Germinal center (tissue), 1 donor: Measurements from ENCODE around the gene CCDC200.
"Not testable (repeated sequence)": the region's sequence is repeated elsewhere in the genome, so short reads cannot be mapped to it uniquely, and the experiment has no call there.

Experiments used
- DNase-seq: peaks from one replicate; pipeline ENCODE4 v3.0.0; 2012; ENCODE audit warnings: mixed read lengths, low spot score

The CCDC200 gene

DNA sequence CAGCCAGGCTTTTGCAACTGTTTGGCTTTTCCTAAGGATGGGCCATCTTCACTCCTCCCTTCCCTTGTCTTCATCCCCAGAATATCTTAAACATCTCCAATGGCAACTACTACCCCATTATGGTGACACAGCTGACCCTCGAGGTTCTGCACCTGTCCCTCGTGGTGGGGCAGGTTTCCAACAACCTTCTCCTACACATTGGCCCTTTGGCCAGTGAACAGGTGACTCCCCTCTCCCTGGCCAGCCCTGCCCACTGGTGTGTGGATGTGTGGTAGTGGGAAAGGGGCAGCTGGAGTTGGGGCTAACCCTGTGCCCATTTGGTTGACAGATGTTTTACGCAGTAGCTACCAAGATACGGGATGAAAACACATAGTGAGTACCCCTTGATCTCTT, 12.1 kb downstream of the CCDC200 start:
- DNase-seq = no peak

DNA sequence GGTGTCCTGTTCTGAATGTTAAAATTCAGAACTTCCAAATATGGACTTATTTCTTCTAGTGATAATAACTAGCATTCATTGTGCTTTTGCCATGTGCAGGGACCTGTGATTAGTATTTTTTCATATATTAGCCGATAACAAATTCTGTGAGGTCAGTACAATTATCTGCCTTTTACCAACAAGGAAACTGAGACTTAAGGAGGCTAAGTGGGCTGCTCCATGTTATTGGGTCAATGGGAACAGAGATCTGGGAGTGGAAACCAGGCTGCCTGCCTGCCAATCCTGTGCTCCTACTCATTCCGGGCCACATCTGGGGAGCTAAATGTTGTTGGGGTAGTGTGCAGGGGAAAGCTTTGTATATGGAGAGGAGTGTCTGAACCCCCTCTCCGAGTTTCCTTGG, 13.1 kb downstream of the CCDC200 start:
- no peak for DNase-seq

DNA sequence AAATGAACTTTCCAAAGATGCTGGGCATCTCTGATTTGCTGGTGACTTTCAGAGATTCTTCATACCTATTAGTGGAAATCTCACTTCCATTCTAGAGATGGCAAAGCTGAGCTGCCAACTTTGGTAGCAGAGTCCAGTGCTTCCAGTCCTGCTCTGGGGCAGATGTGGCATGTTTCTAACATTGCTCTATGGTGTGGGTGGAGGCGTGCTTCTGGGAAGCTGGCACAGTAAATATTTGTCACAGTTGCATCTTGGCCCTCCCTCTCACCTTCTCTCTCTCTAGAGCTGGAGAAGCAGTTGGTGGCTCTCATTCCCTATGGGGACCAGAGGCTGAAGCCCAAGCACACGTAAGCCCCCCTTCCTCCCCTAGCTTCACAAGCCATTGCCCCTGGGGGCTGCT, 14.9 kb downstream of the CCDC200 start:
- DNase-seq = no peak

DNA sequence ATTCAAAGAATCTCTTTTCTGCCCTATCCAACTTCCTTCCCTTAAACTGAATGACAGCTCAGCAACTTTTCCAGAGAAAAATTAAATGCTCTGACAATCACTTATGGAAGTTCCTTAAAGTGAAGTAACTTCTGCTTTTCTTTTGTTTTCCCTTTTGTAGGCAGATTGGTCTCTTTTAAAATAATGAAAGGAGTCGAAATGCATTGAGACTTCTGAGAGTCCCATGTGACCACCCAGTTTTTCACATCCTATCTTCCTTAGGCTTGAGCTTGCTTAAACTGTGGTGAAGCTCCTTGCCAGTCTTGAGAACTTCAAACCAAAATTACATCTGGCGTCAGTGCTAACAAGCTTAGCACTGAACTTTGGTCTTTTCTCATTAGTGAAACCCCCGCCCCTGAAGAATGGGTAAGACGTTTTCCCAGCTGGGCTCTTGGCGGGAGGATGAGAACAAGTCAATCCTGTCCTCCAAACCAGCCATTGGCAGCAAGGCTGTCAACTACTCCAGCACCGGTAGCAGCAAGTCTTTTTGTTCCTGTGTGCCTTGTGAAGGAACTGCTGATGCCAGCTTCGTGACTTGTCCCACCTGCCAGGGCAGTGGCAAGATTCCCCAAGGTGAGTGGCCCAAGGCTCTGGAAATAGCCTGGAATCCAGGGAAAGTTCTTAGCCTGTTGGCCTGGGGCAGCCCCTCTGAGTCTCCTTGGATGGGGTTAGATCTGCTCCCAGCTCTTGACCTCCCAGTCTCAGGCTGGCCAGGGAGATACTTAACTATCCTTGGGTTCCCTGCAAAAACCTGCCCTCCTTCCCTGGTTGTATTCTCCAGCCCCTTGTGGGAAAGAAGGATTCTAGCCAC, 15.6 kb downstream of the CCDC200 start:
- DNase-seq = no peak

DNA sequence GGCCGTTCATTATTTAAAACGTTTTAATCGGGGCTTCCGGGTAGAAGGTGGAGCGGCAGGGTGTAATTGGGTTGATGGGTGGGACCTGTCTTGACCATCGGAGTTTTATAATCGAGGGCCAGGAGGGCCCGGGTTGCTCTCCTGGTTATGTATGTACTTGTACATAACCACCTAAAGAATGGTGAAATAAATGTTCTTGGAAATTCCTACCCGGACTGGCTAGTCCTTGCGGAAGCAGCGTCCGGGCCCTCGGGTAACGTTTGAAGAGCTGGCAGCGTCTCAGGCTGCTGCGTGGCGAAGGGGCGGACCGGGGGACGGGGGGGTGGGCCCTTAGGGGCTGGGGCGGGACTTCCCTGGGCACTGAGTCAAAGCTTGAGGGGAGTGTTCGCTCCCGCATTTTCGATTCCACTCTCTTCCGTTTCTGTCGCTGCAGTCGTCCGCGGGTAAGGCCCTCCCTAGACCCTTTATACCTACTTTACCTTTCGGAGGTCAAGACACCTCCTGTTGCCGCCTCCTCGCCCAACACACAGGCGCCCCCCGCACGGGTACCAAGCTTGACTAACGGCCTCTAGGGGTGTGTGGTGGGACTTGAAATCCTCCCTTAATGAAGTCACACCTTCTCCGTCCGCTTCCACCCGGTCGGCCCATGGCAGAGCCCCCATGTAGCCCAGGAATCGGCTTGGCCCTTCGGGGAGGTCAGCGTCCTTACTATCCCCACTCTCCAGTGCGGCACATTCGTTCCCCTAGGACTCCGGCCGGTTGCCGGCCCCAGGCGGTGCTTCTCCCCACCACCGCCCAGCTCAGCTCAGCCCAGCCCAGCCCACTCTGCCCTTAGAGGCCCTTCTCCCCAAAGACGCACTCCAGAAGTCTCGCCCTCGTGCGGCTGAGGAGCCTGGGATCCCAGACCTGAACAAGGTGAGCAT, 16.7 kb downstream of the CCDC200 start, which contains the start of gene TMEM106A:
TSS of gene TMEM106A (plus strand) at position 396 of the 923 bp plus-strand sequence. CDS start 1,167 bp downstream, outside the sequence.
- DNase-seq = peak; percentile 95

DNA sequence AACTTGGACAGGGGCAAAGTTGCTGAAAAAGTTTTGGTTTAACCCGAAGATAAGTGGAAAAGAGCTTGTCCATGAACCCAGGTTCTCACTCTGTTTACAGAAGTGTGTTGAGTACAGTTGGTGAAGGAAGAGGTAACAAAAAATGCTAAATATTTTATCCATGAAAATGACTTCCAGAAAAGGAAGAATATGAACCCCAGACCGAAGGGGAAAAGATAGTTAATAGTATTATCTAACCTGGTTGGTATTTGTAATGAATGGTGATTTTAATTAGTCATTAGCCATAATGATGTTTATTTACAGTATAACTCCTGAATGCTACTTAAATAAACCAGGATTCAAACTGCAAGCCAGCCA, 17.3 kb downstream of the CCDC200 start:
- no peak for DNase-seq

DNA sequence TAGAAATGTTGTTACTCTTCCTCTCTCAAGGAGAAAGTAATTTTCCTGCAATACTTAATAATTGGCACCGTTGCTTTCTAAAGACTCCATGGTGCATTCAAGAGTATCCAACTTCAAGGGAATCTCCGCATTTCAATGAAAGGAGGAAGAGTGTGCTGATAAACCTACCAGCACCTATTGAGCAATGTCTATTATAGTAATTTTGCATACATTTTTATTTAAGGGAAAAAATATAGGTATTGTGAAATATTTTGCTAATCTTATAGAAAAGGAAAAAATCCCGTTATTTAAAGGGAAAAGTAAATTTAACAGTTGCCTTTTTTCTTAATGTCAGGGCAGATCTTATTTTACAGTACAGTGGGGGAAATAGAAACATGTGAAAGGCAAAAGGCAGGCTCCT, 17.8 kb downstream of the CCDC200 start:
- DNase-seq = no peak

DNA sequence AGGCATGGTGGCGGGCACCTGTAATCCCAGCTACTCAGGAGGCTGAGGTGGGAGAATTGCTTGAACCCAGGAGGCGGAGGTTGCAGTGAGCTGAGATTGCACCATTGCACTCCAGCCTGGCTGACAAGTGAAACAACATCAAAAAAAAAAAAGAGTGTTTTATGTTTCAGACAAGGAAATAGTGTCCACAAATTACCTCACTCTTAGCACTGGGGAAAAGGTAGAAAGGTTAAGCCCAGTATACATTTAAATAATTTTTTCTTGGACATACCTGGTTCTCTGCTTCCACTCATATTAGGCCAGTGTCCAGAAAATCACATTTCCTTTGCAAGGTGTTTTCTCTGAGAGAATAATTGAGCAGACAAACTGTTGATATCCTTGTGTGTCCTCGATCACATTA, 25.4 kb downstream of the CCDC200 start:
- DNase-seq = not testable (repeated sequence)

DNA sequence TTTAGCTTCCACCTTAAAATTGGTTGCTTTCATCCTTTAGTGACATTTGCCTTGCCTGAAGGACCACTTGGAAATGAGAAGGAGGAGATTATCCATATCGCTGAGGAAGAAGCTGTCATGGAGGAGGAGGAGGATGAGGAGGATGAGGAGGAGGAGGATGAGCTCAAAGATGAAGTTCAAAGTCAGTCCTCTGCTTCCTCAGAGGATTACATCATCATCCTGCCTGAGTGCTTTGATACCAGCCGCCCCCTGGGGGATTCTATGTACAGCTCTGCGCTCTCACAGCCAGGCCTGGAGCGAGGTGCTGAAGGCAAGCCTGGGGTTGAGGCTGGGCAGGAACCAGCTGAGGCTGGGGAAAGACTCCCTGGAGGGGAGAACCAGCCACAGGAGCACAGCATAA, 28.3 kb downstream of the CCDC200 start:
- no peak for DNase-seq

DNA sequence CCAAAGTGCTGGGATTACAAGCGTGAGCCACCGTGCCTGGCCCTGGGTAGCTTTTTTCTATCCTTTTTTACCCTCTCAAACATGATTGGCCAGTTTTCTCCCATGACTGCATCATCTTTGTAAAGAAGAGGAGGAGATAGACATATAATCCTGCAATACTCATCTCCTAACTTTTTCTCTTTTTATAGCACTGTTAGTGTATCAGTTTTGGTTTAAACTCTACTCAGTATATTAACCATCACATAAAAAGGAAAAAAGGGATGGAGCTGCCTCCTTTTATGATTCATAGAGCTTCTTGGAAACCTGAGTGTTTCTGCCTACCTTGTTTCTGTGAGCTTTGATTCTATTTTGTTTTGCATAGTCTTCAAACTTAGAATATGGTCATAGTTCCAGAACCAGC, 28.8 kb downstream of the CCDC200 start:
- no peak for DNase-seq

DNA sequence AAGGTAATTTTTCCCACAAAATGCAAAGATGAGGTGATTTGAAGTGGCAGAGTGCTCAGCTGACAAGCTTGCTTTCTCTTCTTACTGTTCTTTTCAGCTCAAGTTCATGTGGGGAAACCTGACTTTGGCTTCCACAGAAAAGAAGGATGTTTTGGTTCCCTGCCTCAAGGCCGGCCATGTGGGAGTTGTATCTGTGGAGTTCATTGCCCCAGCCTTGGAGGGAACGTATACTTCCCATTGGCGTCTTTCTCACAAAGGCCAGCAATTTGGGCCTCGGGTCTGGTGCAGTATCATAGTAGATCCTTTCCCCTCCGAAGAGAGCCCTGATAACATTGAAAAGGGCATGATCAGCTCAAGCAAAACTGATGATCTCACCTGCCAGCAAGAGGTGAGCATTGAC, 35.2 kb downstream of the CCDC200 start:
- no peak for DNase-seq

DNA sequence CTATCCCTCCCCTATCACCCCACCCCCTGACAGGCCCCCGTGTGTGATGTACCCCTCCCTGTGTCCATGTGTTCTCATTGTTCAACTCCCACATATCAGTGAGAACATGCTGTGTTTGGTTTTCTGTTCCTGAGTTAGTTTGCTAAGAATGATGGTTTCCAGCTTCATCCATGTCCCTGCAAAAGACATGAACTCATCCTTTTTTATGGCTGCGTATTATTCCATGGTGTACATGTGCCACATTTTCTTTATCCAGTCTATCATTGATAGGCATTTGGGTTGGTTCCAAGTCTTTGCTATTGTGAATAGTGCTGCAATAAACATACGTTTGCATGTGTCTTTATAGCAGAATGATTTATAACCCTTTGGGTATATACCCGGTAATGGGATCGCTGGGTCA, 41.8 kb downstream of the CCDC200 start:
- DNase-seq = not testable (repeated sequence)

DNA sequence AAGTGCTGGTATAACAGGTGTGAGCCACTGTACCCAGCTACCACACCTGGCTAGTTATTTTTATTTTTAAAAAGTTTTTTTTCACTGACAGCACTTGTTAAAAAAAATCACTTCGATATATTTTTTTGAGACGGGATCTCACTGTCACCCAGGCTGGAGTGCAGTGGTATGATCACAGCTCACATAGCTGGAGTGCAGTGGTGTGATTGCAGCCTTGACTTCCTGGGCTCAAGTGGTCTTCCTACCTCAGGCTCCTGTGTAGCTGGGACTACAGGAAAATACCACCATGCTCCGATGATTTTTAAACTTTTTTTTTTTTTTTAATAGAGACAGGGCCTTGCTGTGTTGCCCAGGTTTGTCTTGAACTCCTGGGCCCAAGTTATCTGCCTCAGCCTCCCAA, 44.5 kb downstream of the CCDC200 start:
- no peak for DNase-seq

DNA sequence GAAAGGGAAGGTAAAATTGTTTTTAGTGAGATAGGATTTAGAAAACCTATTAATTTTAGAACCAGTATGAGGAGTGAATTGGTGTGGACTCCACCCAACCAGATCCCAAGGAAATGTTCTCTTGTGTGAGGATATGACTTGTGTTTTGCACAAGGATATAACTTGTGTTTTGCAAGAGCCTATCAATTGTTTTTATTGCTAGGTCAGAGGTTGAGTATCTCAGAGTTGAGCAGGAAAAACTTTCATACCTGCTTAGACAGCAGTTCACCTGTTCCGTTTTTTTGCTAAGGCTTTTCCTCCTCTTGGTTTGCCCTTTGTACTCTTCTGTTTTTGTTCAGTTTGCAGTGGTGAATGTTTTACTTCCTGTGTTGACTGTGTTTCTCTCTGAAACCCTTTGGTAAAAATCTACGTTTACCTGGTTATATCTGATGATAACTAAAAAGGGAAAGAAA, 52.3 kb downstream of the CCDC200 start:
- no peak for DNase-seq

DNA sequence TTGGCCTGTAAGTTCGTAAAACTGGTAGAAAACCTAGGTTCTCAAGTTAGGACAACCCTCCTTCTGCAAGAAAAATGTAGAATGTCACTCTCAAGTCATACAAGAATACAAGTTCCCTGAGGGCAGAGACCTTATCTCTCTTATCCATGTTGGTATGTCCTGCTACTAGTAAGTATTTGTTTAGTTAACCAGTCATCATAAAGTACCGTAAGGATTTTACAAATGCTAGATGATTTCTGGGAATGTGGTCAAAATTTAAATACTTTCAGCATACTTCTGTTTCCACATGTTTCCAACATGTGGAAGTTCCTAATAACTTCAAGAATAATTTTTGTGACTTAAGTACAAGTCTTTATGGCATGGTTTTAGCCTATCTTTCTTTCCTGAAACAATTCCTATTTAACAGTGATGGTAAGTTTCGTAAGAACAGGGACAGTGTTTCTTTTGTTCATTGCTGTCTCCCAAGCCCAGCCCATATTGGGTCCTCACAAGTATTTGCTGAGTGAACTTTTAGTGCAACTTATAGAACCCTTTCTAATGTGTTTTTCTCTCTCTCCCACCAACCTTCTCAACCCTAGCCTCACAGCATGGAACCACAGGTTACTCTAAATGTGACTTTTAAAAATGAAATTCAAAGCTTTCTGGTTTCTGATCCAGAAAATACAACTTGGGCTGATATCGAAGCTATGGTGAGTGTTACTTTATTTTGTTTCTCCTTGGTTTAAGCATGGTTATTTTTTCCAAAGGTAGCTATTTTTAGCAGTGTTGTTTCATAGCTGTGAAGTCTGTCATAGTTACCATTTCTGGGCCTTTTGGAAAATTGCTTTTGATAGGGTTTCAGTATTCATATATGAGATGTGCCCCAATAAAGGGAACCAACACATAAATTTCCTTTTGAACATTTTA, 53.0 kb downstream of the CCDC200 start:
- no peak for DNase-seq

DNA sequence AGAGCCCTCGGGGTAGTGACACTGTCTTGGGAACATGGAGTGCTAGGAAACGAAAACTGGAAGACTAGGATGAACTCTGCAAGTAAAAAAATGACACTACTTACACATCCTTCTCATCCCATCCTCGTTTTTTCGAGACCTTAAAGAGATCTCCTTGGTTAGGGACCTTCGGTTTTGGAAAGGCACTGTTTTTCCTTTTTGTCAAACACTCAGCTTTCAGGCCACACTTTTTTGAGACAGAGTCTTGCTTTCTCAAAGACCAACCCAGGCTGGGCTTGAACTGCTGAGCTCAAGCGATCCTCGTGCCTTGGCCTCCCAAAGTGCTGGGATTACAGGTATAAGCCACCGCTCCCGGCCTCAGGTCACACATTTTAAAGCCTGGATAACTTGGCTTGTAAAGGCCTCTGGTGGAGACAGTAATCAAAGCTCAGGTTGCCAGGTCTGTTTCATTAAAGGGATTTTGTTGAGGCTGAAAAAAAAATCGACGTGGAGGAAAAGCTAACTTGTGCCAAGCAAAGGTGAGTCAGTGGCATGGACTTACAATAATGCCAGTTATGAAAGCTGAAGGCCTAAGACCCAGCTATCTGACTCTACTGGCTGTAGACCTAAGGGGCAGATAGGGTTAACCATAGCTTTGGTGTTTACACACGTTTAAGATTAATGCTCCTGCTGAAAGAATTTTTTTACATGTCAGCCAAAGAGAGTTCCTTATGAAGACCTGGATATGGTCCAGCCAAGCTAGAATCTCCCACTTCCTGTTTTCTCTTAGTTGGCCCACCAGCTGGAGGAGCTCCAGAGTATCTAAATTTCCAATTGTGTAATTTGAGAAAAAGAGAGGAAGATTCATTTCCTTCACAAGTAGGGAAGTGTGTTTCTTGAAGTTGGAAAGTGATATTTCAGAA, 56.6 kb downstream of the CCDC200 start:
- DNase-seq = peak; percentile 9
